ENCODE measurements around the gene HDAC4. TPM values are rescaled to one million over a fixed set of nuclear protein-coding genes. Genes with fewer than 3 reads are reported as not detected.

Gene HDAC4
- total and polyA plus RNA-seq, 10 of the 15 experiments (the other 5 are each of a cell fraction or from before 2014, with no cell fraction given), result 0.22 to 15.7 (median 4.8) TPM

DNA sequence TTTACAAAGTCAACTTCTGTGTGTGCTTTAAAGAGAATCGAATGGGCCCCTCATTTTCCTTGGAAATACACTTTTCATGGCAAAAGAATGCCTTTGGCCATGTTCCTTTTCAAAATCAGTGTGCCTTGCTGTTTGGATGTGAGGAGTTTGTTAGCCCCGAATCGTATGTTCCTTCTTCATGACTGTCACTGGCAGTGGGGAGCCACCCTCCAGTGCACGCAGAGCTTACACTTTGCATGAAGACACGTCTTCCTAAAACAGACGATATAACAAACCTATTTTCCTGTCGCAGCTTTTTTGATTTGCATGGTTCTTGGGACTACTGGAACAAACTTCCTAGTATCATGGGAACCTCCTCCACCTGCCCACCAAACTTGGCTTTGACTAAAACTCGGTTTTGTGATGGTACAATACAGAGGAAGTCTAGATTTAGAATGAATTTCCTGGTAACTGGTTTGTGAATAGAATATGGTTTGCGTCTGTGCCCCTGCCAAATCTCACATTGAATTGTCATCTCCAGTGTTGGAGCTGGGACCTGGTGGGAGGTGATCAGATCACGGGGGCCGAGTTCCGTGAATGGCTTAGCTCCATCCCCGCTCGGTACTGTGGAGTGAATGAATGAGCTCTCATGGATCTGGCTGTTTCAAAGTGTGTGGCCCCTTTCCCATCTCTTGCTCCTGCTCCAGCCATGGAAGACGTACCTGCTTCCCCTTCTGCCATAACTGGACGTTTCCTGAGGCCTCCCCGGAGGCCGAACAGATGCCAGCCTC, 358.1 kb downstream of the HDAC4 start (continued):
- TF ChIP-seq ZNF592 (IDR thresholded peaks at IDR 0.05) (no peak), PRDM15 (CRISPR knock-in tag; IDR thresholded peaks at IDR 0.05) (no peak), CBX3 (IDR thresholded peaks at IDR 0.05; ENCODE audit: borderline replicate concordance, low read depth) (no peak)

Data from GM12878 (cell line).